ENCODE results near the gene NEXN. TPM values are rescaled to one million over a fixed set of nuclear protein-coding genes. Genes with fewer than 3 reads are reported as not detected.

The NEXN gene
- total RNA-seq, 3 donors from 2014 or later (not counting 1 experiment from before 2014, with no cell fraction given) = 0.85 to 1.4 (median 1.1) TPM

DNA sequence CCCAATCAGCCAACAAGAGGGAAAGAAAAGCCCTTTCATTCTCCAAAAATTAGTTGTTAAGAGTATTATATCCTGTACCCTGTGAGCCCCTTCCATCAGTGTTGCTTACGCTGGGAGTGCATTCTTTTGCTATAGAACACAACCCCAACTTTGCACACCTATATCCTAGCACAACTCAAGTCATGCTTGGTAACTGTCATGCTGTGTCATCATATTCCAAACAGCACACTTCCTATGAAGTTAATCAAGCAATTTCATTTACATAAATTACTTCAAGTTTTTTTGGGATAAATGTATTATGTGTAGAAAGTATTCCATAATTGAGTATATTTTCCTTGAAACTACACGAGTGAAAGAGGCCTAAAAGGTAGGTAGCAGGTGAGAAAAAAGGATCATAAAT is 70.4 kb downstream of the NEXN start:
- Histone ChIP-seq H3K9me3 (ENCODE audit: control insufficient read depth, insufficient read depth, low read length) (no peaks in the 10 kb centered on the region), H3K27ac (ENCODE audit: low read length) (no peak overlapping the region), H3K27me3 (ENCODE audit: control insufficient read depth, insufficient read depth, low read length) (no peaks in the 10 kb centered on the region), H3K4me1 (ENCODE audit: control insufficient read depth, insufficient read depth, low read length) (peaks cover 2% of the 10 kb centered on the region), H3K36me3 (ENCODE audit: control insufficient read depth, insufficient read depth, low read length) (peaks cover 100% of the 10 kb centered on the region), H3K4me3 (ENCODE audit: low read length) (no peak overlapping the region)
- no peaks in the 10 kb centered on the region for H3K27me3 Mint-ChIP-seq (ENCODE audit: low read depth in 2 of 2)
- H3K27ac Mint-ChIP-seq = peak overlapping the region; percentile 29 to 45
- H3K4me3 Mint-ChIP-seq = no peak overlapping the region
- DNase-seq (no peak), ATAC-seq (no peak)
- peaks cover 25 to 40% of the 10 kb centered on the region in 2 donors for H3K4me1 Mint-ChIP-seq
- H3K36me3 Mint-ChIP-seq = peaks cover 28% of the 10 kb centered on the region
- TF ChIP-seq, protein P1, sequence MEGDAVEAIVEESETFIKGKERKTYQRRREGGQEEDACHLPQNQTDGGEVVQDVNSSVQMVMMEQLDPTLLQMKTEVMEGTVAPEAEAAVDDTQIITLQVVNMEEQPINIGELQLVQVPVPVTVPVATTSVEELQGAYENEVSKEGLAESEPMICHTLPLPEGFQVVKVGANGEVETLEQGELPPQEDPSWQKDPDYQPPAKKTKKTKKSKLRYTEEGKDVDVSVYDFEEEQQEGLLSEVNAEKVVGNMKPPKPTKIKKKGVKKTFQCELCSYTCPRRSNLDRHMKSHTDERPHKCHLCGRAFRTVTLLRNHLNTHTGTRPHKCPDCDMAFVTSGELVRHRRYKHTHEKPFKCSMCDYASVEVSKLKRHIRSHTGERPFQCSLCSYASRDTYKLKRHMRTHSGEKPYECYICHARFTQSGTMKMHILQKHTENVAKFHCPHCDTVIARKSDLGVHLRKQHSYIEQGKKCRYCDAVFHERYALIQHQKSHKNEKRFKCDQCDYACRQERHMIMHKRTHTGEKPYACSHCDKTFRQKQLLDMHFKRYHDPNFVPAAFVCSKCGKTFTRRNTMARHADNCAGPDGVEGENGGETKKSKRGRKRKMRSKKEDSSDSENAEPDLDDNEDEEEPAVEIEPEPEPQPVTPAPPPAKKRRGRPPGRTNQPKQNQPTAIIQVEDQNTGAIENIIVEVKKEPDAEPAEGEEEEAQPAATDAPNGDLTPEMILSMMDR (IDR thresholded peaks at IDR 0.05) = no peak
- H3K9me3 Mint-ChIP-seq = no peaks in the 10 kb centered on the region
- WGBS (ENCODE audit: insufficient coverage) = 80% methylated on average over 2 of the region's 2 CpGs
- intact Hi-C loops (cut with micrococcal nuclease) = no loop called here

DNA sequence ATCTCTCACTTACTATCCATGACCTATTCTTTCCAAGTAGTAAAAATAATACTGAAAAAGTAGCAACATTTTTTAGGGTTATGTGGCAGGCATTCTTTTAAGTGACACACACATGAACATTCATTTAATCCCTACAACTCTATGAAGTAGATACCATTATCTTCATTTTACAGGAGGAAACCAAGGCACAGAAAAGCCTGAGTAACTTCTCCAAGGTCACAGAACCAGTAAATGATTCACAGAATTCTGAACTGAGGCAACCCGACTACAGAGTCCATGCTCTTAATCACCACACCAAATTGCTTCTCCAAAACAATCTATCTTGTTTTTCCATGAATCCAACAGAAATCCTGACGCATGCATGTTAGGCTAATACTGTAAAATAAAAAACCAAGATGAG is 73.0 kb downstream of the NEXN start:
- Histone ChIP-seq H3K9me3 (ENCODE audit: control insufficient read depth, insufficient read depth, low read length) (no peaks in the 10 kb centered on the region), H3K27ac (ENCODE audit: low read length) (no peak overlapping the region), H3K4me3 (ENCODE audit: low read length) (no peak overlapping the region), H3K4me1 (ENCODE audit: control insufficient read depth, insufficient read depth, low read length) (no peaks in the 10 kb centered on the region), H3K27me3 (ENCODE audit: control insufficient read depth, insufficient read depth, low read length) (no peaks in the 10 kb centered on the region), H3K36me3 (ENCODE audit: control insufficient read depth, insufficient read depth, low read length) (peaks cover 99% of the 10 kb centered on the region)
- Mint-ChIP-seq H3K9me3 (no peaks in the 10 kb centered on the region), H3K27me3 (ENCODE audit: low read depth in 2 of 2) (no peaks in the 10 kb centered on the region), H3K4me1 (peaks cover 20 to 43% of the 10 kb centered on the region in 2 donors), H3K36me3 (peaks cover 48% of the 10 kb centered on the region), H3K4me3 (no peak overlapping the region), H3K27ac (peak overlapping the region in 1 of 2 donors; percentile 35)
- intact Hi-C loops (cut with micrococcal nuclease) = no loop called here
- DNase-seq = no peak
- no peak for ATAC-seq
- WGBS (ENCODE audit: insufficient coverage) = 91% methylated on average over 2 of the region's 2 CpGs
- TF ChIP-seq, protein P1 (IDR thresholded peaks at IDR 0.05) = no peak

DNA sequence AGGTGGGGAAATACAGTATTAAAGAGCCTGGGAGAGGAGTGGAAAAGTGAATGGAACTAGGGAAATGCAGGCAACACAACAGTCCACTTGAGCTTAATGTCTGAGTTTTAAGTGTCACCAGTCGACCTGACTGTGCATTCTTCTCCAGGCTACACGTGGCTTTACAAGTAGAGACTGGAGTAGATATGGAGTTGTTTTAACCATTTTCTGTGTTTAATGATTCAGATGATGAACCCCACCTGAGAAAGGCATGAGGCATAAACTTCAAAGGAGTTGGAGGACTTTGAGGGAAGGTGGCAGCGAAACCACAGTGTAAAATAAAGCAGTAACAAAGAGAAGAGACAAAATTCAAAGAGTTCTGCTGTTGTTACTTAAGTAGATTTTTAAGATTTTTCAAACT is 77.9 kb downstream of the NEXN start:
- no peak overlapping the region for H3K4me3 Mint-ChIP-seq
- H3K36me3 Mint-ChIP-seq = peaks cover 54% of the 10 kb centered on the region
- Histone ChIP-seq H3K27me3 (ENCODE audit: control insufficient read depth, insufficient read depth, low read length) (no peaks in the 10 kb centered on the region), H3K4me1 (ENCODE audit: control insufficient read depth, insufficient read depth, low read length) (peaks cover 6% of the 10 kb centered on the region), H3K9me3 (ENCODE audit: control insufficient read depth, insufficient read depth, low read length) (no peaks in the 10 kb centered on the region), H3K4me3 (ENCODE audit: low read length) (no peak overlapping the region), H3K27ac (ENCODE audit: low read length) (no peak overlapping the region), H3K36me3 (ENCODE audit: control insufficient read depth, insufficient read depth, low read length) (peaks cover 92% of the 10 kb centered on the region)
- peak overlapping the region; percentile 1 to 47 for H3K27ac Mint-ChIP-seq
- no peak for DNase-seq
- H3K4me1 Mint-ChIP-seq = peaks cover 30 to 42% of the 10 kb centered on the region in 2 donors
- intact Hi-C loops (cut with micrococcal nuclease) = no loop called here
- 58% methylated on average over 3 of the region's 3 CpGs for whole genome bisulfite sequencing (ENCODE audit: insufficient coverage)
- no peaks in the 10 kb centered on the region for H3K27me3 Mint-ChIP-seq (ENCODE audit: low read depth in 2 of 2)
- no peaks in the 10 kb centered on the region for H3K9me3 Mint-ChIP-seq
- no peak for ATAC-seq
- TF ChIP-seq, protein P1 (IDR thresholded peaks at IDR 0.05) = no peak

DNA sequence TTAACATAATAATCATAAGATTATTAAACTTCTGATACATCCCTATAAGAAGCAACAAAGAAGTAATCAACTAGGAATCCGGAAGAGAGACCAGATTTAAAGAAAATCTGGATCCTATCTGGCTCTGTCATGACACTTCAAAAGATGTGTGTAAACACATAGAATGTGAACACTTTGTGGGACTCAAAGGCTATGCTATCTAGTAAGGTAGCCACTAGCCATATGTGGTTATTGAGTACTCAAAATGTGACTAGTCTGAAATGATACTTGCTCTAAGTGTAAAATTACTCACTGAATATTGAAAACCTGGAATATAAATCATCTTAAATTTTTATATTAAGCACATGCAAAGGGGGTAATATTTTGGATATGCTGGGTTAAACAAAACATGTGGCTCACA is 81.8 kb downstream of the NEXN start:
- peak overlapping the region in 1 of 2 donors; percentile 78 for H3K27ac Mint-ChIP-seq
- Histone ChIP-seq H3K36me3 (ENCODE audit: control insufficient read depth, insufficient read depth, low read length) (peaks cover 63% of the 10 kb centered on the region), H3K4me1 (ENCODE audit: control insufficient read depth, insufficient read depth, low read length) (peaks cover 26% of the 10 kb centered on the region), H3K27ac (ENCODE audit: low read length) (no peak overlapping the region), H3K27me3 (ENCODE audit: control insufficient read depth, insufficient read depth, low read length) (no peaks in the 10 kb centered on the region), H3K4me3 (ENCODE audit: low read length) (no peak overlapping the region), H3K9me3 (ENCODE audit: control insufficient read depth, insufficient read depth, low read length) (no peaks in the 10 kb centered on the region)
- H3K4me3 Mint-ChIP-seq = peak overlapping the region; percentile 42
- intact Hi-C loops (cut with micrococcal nuclease) = no loop called here
- no peaks in the 10 kb centered on the region for H3K9me3 Mint-ChIP-seq
- peaks cover 23% of the 10 kb centered on the region for H3K36me3 Mint-ChIP-seq
- TF ChIP-seq, protein P1 (IDR thresholded peaks at IDR 0.05) = no peak
- no peaks in the 10 kb centered on the region for H3K27me3 Mint-ChIP-seq (ENCODE audit: low read depth in 2 of 2)
- 100% methylated on average over 1 of the region's 1 CpG for WGBS (ENCODE audit: insufficient coverage)
- DNase-seq = no peak
- ATAC-seq = no peak
- peaks cover 46 to 51% of the 10 kb centered on the region in 2 donors for H3K4me1 Mint-ChIP-seq
